ENCODE measurements around the gene AMER3. TPM values are rescaled to one million over a fixed set of nuclear protein-coding genes. Genes with fewer than 3 reads are reported as not detected.

Gene AMER3
- total RNA-seq, 1 donor from 2014 or later = 3.9 TPM

DNA sequence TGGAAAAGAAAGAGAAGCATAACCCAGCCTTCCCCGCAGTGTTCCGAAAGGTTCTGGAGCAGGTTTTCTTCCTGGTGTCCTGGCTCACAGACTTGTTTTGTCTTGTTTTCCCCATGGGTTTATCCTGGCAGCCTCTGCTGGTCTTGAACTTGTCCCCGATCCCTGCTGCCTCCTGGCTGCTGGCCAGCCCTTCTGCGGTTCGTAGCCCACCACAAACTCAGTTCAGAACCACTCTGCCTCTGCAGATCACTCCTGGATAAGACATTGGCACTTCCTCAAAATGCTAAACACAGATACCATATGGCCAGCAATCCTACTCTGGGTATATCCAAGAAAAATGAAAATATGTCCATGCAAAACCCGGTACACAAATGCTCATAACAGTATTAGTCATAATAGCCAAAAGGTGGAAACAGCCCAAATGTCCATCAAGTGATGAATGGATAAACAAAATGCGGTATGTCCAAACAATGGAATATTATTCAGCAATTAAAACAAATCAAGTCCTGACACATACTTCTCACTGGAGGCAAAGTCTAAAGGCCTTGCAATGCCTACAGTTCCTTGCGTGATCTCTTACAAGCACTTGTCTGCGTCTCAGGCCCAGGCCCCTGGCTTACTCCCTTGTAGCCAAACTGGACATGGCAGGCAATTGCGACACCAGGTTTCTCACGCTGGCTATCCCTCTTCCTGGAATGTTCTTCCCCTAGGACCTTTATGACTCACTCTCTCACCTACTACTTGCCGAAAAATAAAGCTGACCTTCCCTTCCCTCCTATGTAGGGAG is 53.3 kb downstream of the AMER3 start:
- DNase-seq (ENCODE audit: extremely low spot score, unreplicated experiment) = no peak
- Mint-ChIP-seq H3K9me3 (no peaks in the 10 kb centered on the region), H3K4me3 (no peak overlapping the region)

DNA sequence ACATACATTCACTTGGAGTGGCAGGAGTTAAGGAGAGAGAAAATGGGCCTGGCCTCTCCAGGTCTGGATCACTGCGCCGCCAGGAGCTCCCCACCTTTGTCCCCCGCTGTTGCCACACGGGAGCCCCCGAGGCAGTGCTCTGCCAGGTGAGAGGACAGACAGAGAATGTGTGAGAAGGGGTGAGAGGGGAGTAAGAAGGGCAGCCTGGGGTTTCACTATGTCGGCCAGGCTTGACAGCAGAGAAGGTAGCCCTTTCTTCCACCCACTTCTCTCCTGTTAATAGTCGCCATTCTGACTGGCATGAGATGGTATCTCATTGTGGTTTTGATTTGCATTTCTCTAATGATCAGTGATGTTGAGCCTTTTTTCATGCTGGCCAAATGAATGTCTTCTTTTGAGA is 55.1 kb downstream of the AMER3 start:
- peaks cover 5% of the 10 kb centered on the region for H3K27me3 Mint-ChIP-seq
- no peak overlapping the region for H3K4me3 Mint-ChIP-seq
- no peaks in the 10 kb centered on the region for H3K36me3 Mint-ChIP-seq
- H3K4me1 Mint-ChIP-seq (ENCODE audit: unreplicated experiment) = no peaks in the 10 kb centered on the region
- no peak for DNase-seq (ENCODE audit: extremely low spot score, unreplicated experiment)
- no peak overlapping the region for H3K27ac Mint-ChIP-seq
- H3K9me3 Mint-ChIP-seq = no peaks in the 10 kb centered on the region
- TF ChIP-seq, protein P1, sequence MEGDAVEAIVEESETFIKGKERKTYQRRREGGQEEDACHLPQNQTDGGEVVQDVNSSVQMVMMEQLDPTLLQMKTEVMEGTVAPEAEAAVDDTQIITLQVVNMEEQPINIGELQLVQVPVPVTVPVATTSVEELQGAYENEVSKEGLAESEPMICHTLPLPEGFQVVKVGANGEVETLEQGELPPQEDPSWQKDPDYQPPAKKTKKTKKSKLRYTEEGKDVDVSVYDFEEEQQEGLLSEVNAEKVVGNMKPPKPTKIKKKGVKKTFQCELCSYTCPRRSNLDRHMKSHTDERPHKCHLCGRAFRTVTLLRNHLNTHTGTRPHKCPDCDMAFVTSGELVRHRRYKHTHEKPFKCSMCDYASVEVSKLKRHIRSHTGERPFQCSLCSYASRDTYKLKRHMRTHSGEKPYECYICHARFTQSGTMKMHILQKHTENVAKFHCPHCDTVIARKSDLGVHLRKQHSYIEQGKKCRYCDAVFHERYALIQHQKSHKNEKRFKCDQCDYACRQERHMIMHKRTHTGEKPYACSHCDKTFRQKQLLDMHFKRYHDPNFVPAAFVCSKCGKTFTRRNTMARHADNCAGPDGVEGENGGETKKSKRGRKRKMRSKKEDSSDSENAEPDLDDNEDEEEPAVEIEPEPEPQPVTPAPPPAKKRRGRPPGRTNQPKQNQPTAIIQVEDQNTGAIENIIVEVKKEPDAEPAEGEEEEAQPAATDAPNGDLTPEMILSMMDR (conservative IDR thresholded peaks at IDR 0.05) = no peak

More for the DNA sequence above, 53.3 kb downstream of the AMER3 start:
- no peak overlapping the region for H3K27ac Mint-ChIP-seq
- TF ChIP-seq, protein P1 (conservative IDR thresholded peaks at IDR 0.05) = no peak
- no peaks in the 10 kb centered on the region for H3K4me1 Mint-ChIP-seq (ENCODE audit: unreplicated experiment)
- no peaks in the 10 kb centered on the region for H3K36me3 Mint-ChIP-seq
- H3K27me3 Mint-ChIP-seq = peaks cover 7% of the 10 kb centered on the region

DNA sequence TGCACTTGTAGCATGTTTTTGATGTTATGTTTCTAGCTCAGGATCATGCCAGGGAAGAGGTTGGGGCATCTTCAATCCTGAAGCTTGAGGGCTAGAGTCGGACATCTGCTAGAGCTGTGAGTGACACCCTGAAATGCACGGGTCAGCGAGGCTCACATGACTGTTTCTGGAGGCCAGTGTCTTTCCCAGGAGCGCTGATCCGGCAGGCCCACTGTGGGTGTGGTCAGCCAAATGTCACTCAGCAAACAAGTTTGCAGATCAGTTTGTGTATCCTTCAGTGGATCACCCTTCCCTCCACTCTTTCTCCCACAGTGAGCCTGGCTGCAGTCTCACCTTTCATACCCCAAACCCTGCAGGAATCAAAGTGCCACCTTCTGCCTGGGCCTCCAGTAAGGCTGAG is 58.4 kb downstream of the AMER3 start:
- H3K4me1 Mint-ChIP-seq (ENCODE audit: unreplicated experiment) = no peaks in the 10 kb centered on the region
- TF ChIP-seq, protein P1 (conservative IDR thresholded peaks at IDR 0.05) = no peak
- peaks cover 5% of the 10 kb centered on the region for H3K27me3 Mint-ChIP-seq
- H3K27ac Mint-ChIP-seq = no peak overlapping the region
- H3K36me3 Mint-ChIP-seq = no peaks in the 10 kb centered on the region
- DNase-seq (ENCODE audit: extremely low spot score, unreplicated experiment) = no peak
- H3K4me3 Mint-ChIP-seq = no peak overlapping the region
- H3K9me3 Mint-ChIP-seq = no peaks in the 10 kb centered on the region

DNA sequence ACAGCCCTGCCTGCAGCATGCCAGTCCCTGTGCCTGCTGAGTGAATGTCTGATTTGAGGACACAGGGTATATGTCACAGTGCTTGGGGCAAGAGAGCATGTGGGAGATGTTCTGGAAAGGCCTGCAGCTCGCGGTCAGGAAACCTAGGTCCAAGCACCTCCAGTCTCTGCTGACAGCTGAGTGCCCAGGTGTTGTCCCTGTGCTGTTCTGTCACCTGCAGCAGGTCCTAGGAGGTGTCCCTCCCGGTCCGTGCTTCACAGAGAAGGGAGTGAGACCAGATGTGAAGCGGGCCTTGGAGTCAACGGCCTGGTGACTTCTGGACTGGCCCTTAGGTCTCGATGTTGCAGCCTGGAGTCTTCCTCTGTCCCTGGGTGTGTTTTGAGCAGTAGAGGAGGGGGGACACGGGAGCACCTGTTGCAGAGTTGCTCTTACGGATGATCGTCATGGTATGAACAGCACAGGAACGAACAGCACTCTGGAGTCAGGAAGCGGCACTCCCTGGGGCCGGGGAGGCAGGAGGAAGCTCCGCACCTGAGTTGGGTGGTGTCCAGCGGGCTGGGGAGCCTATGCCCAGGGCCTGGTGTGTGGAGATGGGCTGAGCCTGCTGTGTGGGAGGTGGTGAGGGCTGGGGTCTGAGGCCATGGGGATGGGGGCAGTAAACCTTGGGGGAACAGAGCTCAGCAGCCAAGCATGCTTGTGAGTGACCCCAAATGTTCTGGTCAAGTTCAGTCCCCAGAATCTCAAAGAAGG is 59.8 kb downstream of the AMER3 start:
- peaks cover 5% of the 10 kb centered on the region for H3K27me3 Mint-ChIP-seq
- no peaks in the 10 kb centered on the region for H3K36me3 Mint-ChIP-seq
- H3K4me1 Mint-ChIP-seq (ENCODE audit: unreplicated experiment) = peaks cover 4% of the 10 kb centered on the region
- TF ChIP-seq, protein P1 (conservative IDR thresholded peaks at IDR 0.05) = no peak
- DNase-seq (ENCODE audit: extremely low spot score, unreplicated experiment) = peak; percentile 49
- H3K27ac Mint-ChIP-seq = no peak overlapping the region
- no peaks in the 10 kb centered on the region for H3K9me3 Mint-ChIP-seq
- no peak overlapping the region for H3K4me3 Mint-ChIP-seq

Other genes starting within 250 kb of the AMER3 start
- 2.1 and 3.9 TPM in 2 replicates for gene POTEI, start 246.2 kb upstream of the AMER3 start, total RNA-seq (ENCODE audit: low replicate concordance)
- not detected in 2 replicates for gene CFC1B, start 234.3 kb upstream of the AMER3 start, total RNA-seq (ENCODE audit: low replicate concordance)
- gene CFC1, start 156.0 kb upstream of the AMER3 start, total RNA-seq (ENCODE audit: low replicate concordance) = 25.5 and 27.1 TPM in 2 replicates
- not detected in 2 replicates for gene POTEJ, start 144.1 kb upstream of the AMER3 start, total RNA-seq (ENCODE audit: low replicate concordance)
- 0.48 and 2.2 TPM in 2 replicates for gene GPR148, start 26.5 kb upstream of the AMER3 start, total RNA-seq (ENCODE audit: low replicate concordance)
- gene ARHGEF4, start 81.4 kb downstream of the AMER3 start, total RNA-seq (ENCODE audit: low replicate concordance) = 15.7 and 31.4 TPM in 2 replicates